GM12878 (cell line): ENCODE measurements around the gene PRDM7.

Experiments used
- CHD1 ChIP-seq: IDR thresholded peaks from 2 replicates; pipeline ENCODE4 v1.6.1; 2012; ENCODE audit warnings: low read depth, low read length, improper control_type of control experiment
- MYC ChIP-seq: IDR thresholded peaks from 2 replicates; pipeline ENCODE4 v1.6.1; 2011; ENCODE audit warnings: mild to moderate bottlenecking, low read length, moderate library complexity, inconsistent platforms; ENCODE audit not compliant: insufficient read depth, insufficient replicate concordance, insufficient read length, severe bottlenecking
- POLR2A ChIP-seq: IDR thresholded peaks from 2 replicates; pipeline ENCODE4 v1.6.1; 2011; ENCODE audit warnings: low read depth, mild to moderate bottlenecking, low read length
- POLR2AphosphoS2 ChIP-seq: IDR thresholded peaks from 2 replicates; pipeline ENCODE4 v1.6.1; 2011; ENCODE audit warnings: low read depth, mild to moderate bottlenecking, low read length, improper control_type of control experiment, moderate library complexity
- POLR2AphosphoS5 ChIP-seq: IDR thresholded peaks from 2 replicates; pipeline ENCODE4 v1.6.1; 2011; ENCODE audit warnings: mild to moderate bottlenecking, low read length, inconsistent platforms
- RAD21 ChIP-seq: IDR thresholded peaks from 2 replicates; pipeline ENCODE4 v1.6.1; 2011; ENCODE audit warnings: mild to moderate bottlenecking, low read depth, low read length, moderate library complexity; ENCODE audit not compliant: insufficient read depth
- SMAD5 ChIP-seq: IDR thresholded peaks from 2 replicates; pipeline ENCODE4 v1.6.1; 2016; ENCODE audit warnings: antibody characterized with exemption, low read depth
- ZNF217 ChIP-seq: fragments of 450-650 bp; IDR thresholded peaks from 2 replicates; pipeline ENCODE4 v1.6.1; 2017; ENCODE audit warnings: antibody characterized with exemption, mild to moderate bottlenecking
- TF ChIP-seq, protein P1 (sequence below): fragments of 450-650 bp; formaldehyde crosslinking; IDR thresholded peaks from 2 replicates; pipeline ENCODE4 v1.4.0; 2020; ENCODE audit warnings: mild to moderate bottlenecking, moderate library complexity
- TF ChIP-seq, protein P2 (sequence below), 3 experiments: IDR thresholded peaks in 2 of 3; conservative IDR thresholded peaks in 1 of 3; 2 replicates each; pipeline ENCODE4 v1.5.1; 2011; ENCODE audit warnings: low read depth in 3 of 3, low read length in 3 of 3, mild to moderate bottlenecking in 3 of 3, control low read depth in 2 of 3, moderate library complexity in 2 of 3, inconsistent platforms in 1 of 3, mixed read lengths in 1 of 3; ENCODE audit not compliant: control insufficient read depth in 2 of 3, insufficient read depth in 1 of 3; ENCODE audit errors: extremely low read depth in 1 of 3
- TF ChIP-seq, protein P3 (sequence below): fragments of 450-650 bp; IDR thresholded peaks from 2 replicates; pipeline ENCODE4 v1.6.1; 2014; ENCODE audit warnings: mild to moderate bottlenecking

DNA sequence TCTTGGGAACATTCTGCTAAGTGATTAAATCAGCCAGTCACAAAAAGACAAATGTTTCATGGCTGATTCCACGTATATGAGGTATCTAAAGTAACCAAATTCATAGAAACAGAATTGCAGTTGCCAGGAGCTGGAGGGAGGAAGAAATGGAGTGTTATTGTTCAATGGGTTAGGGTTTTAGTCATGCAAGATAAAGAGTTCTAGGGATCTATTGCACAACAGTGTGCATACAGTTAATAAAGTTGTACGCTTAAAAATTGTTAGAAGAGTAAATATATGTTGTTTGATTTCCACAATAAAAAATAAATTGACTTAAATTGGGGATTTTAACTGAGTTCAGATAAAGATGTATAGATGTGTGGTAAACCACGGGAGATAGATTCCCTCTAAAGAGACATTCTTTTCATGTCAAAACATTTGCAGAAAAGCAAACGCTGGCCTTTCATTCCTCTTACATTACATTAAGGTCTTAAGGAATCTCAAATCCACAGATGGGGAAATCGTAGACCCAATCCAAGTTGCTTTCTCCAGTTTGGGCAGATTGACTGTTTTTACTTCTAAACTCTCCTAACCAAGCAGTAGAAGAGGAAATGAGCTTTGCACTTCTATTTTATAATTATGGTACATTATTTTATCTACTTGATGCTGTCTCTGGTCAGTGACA is 4.6 kb downstream of the PRDM7 start:
- TF ChIP-seq SMAD5 (no peak), CHD1 (no peak), POLR2AphosphoS2 (no peak), ZNF217 (no peak), MYC (no peak), POLR2A (no peak), POLR2AphosphoS5 (no peak), RAD21 (no peak)
- TF ChIP-seq, protein P1, sequence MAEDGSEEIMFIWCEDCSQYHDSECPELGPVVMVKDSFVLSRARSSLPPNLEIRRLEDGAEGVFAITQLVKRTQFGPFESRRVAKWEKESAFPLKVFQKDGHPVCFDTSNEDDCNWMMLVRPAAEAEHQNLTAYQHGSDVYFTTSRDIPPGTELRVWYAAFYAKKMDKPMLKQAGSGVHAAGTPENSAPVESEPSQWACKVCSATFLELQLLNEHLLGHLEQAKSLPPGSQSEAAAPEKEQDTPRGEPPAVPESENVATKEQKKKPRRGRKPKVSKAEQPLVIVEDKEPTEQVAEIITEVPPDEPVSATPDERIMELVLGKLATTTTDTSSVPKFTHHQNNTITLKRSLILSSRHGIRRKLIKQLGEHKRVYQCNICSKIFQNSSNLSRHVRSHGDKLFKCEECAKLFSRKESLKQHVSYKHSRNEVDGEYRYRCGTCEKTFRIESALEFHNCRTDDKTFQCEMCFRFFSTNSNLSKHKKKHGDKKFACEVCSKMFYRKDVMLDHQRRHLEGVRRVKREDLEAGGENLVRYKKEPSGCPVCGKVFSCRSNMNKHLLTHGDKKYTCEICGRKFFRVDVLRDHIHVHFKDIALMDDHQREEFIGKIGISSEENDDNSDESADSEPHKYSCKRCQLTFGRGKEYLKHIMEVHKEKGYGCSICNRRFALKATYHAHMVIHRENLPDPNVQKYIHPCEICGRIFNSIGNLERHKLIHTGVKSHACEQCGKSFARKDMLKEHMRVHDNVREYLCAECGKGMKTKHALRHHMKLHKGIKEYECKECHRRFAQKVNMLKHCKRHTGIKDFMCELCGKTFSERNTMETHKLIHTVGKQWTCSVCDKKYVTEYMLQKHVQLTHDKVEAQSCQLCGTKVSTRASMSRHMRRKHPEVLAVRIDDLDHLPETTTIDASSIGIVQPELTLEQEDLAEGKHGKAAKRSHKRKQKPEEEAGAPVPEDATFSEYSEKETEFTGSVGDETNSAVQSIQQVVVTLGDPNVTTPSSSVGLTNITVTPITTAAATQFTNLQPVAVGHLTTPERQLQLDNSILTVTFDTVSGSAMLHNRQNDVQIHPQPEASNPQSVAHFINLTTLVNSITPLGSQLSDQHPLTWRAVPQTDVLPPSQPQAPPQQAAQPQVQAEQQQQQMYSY, result no peak
- TF ChIP-seq, protein P2, sequence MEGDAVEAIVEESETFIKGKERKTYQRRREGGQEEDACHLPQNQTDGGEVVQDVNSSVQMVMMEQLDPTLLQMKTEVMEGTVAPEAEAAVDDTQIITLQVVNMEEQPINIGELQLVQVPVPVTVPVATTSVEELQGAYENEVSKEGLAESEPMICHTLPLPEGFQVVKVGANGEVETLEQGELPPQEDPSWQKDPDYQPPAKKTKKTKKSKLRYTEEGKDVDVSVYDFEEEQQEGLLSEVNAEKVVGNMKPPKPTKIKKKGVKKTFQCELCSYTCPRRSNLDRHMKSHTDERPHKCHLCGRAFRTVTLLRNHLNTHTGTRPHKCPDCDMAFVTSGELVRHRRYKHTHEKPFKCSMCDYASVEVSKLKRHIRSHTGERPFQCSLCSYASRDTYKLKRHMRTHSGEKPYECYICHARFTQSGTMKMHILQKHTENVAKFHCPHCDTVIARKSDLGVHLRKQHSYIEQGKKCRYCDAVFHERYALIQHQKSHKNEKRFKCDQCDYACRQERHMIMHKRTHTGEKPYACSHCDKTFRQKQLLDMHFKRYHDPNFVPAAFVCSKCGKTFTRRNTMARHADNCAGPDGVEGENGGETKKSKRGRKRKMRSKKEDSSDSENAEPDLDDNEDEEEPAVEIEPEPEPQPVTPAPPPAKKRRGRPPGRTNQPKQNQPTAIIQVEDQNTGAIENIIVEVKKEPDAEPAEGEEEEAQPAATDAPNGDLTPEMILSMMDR (IDR thresholded peaks at IDR 0.05 in 2 of 3, conservative IDR thresholded peaks at IDR 0.05 in 1 of 3; ENCODE audit: control insufficient read depth in 2 of 3, extremely low read depth in 1 of 3, insufficient read depth in 1 of 3, low read depth in 3 of 3, low read length in 3 of 3), result no peak
- TF ChIP-seq, protein P3, sequence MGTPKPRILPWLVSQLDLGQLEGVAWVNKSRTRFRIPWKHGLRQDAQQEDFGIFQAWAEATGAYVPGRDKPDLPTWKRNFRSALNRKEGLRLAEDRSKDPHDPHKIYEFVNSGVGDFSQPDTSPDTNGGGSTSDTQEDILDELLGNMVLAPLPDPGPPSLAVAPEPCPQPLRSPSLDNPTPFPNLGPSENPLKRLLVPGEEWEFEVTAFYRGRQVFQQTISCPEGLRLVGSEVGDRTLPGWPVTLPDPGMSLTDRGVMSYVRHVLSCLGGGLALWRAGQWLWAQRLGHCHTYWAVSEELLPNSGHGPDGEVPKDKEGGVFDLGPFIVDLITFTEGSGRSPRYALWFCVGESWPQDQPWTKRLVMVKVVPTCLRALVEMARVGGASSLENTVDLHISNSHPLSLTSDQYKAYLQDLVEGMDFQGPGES, result no peak
